T-helper 1 cell treated with Interleukin-12 subunit alpha and Interleukin-12 subunit beta and Interleukin-4 antibody, amounts not matched to agents 30 ng/mL and 1 ng/mL, for 36 hours (primary cell): ENCODE data around the gene FOXP3. TPM values are rescaled to one million over a fixed set of nuclear protein-coding genes. Genes with fewer than 3 reads are reported as not detected.

Experiments
- intact Hi-C: fragments of 100-400 bp; cut with micrococcal nuclease; formaldehyde crosslinking; loops from one replicate; pipeline ENCODE4 v1.15.1; 2024
- total RNA-seq: library from RNA; stranded (reverse); gene quantifications from 2 replicates; pipeline ENCODE4 v1.2.3, GENCODE V29; 2022

FOXP3 gene
- total RNA-seq, 1 donor from 2014 or later: 19.9 TPM

GRCh38 chrX:49251325-49251724 lies 13.2 kb downstream of the FOXP3 start:
- intact Hi-C loops: no loop called here

- intact Hi-C loops: no loop called here
Measured at GRCh38 chrX:49250578-49250977, 13.9 kb downstream of the FOXP3 start.

- intact Hi-C loops: no loop called here
Measured at GRCh38 chrX:49250066-49250465, 14.4 kb downstream of the FOXP3 start.

GRCh38 chrX:49249616-49250015 lies 14.9 kb downstream of the FOXP3 start:
- intact Hi-C loops: no loop called here

- intact Hi-C loops: no loop called here
Measured at GRCh38 chrX:49249071-49249470, 15.4 kb downstream of the FOXP3 start.

GRCh38 chrX:49247916-49248811 lies 16.3 kb downstream of the FOXP3 start:
- intact Hi-C loops: no loop called here

GRCh38 chrX:49247346-49247745 lies 17.2 kb downstream of the FOXP3 start:
- intact Hi-C loops: no loop called here

- intact Hi-C loops: no loop called here
Measured at GRCh38 chrX:49246541-49246940, 18.0 kb downstream of the FOXP3 start.

- intact Hi-C loops: no loop called here
Measured at GRCh38 chrX:49244207-49244606, 20.3 kb downstream of the FOXP3 start.

- intact Hi-C loops: no loop called here
Measured at GRCh38 chrX:49243166-49243565, 21.3 kb downstream of the FOXP3 start.

- intact Hi-C loops: no loop called here
Measured at GRCh38 chrX:49242545-49243066, 21.9 kb downstream of the FOXP3 start.

- intact Hi-C loops: no loop called here
Measured at GRCh38 chrX:49238735-49239134, 25.8 kb downstream of the FOXP3 start.

- intact Hi-C loops: no loop called here
Measured at GRCh38 chrX:49237060-49237459, 27.4 kb downstream of the FOXP3 start.

- intact Hi-C loops: loop anchor here (2.0 to 5.0 kb wide), 2 partner anchors 62 to 75 kb away; partner anchors contain the start of gene PLP2
Measured at GRCh38 chrX:49233887-49234555, 30.5 kb downstream of the FOXP3 start.

- intact Hi-C loops: loop anchor here (5.0 kb wide), 1 partner anchor 61 kb away; the partner anchor contains the start of gene PLP2
Measured at GRCh38 chrX:49233176-49233575, 31.3 kb downstream of the FOXP3 start, which contains the start of gene CACNA1F. Gene CACNA1F, minus strand, starts transcription at chrX:49233340. Its CDS starts 31 bp downstream, at chrX:49233309.

GRCh38 chrX:49232525-49232924 lies 32.0 kb downstream of the FOXP3 start:
- intact Hi-C loops: loop anchor here (5.0 kb wide), 1 partner anchor 60 kb away; the partner anchor contains the start of gene PLP2

GRCh38 chrX:49231333-49232000 lies 33.0 kb downstream of the FOXP3 start:
- intact Hi-C loops: loop anchor here (5.0 kb wide), 1 partner anchor 59 kb away; the partner anchor contains the start of gene PLP2

GRCh38 chrX:49230500-49231232 lies 33.8 kb downstream of the FOXP3 start:
- intact Hi-C loops: loop anchor here (1.0 to 5.0 kb wide), 3 partner anchors 30 to 58 kb away; partner anchors contain the start of genes PLP2, PPP1R3F and SYP

GRCh38 chrX:49228185-49228584 lies 36.3 kb downstream of the FOXP3 start:
- intact Hi-C loops: no loop called here

GRCh38 chrX:49227726-49228125 lies 36.8 kb downstream of the FOXP3 start:
- intact Hi-C loops: no loop called here
